OCI-LY7 (cell line): ENCODE results near the gene CHCHD10.

Experiments used
- EZH2phosphoT487 ChIP-seq: fragments of 200-600 bp; sonication (generic); IDR thresholded peaks from 2 replicates; pipeline ENCODE4 v1.6.1; 2018; ENCODE audit warnings: low read depth, borderline replicate concordance, mild to moderate bottlenecking, mixed run types, antibody characterized with exemption, low read length, moderate library complexity, mixed read lengths
- TF ChIP-seq, protein P1 (sequence below): fragments of 200-600 bp; sonication (generic); conservative IDR thresholded peaks from 2 replicates; pipeline ENCODE4 v1.5.1; 2014; ENCODE audit warnings: mild to moderate bottlenecking, antibody characterized with exemption, low read length, moderate library complexity, mixed read lengths

DNA sequence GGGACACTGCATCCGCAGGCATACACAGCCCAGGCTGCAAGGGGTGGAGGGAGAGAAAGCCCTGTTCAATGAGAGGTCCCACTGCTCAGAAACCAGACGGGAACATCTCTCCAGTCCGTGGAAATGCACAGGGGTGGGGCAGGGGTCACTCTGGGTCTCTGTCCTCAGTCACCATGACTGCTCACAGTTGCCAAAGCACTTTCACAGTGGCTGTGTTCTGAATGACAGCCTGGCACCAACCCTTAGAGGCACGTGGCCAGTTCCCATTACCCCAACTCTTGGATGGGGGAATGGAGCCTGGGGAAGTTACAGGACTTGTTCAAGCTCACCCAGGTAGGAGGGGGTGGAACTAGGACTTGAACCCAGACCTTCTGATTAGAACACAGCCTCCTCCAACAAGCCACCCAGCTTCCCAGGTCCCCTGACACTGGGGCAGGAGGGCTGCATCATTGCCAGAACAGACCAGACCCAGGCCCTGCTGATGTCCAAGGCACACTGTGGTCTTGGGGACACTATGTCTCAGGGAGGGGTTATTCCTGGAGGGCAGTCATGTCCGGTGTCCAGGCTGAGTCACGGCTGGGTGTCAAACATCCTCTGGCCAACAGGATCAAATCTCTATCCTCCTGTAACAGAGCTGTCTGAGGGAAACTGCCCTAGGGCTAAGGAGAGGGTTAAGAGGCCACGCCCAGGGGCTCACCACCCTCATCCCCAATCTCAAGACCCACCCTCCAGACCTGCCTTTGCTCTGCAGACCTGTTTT, 25.1 kb downstream of the CHCHD10 start:
- TF ChIP-seq, protein P1, sequence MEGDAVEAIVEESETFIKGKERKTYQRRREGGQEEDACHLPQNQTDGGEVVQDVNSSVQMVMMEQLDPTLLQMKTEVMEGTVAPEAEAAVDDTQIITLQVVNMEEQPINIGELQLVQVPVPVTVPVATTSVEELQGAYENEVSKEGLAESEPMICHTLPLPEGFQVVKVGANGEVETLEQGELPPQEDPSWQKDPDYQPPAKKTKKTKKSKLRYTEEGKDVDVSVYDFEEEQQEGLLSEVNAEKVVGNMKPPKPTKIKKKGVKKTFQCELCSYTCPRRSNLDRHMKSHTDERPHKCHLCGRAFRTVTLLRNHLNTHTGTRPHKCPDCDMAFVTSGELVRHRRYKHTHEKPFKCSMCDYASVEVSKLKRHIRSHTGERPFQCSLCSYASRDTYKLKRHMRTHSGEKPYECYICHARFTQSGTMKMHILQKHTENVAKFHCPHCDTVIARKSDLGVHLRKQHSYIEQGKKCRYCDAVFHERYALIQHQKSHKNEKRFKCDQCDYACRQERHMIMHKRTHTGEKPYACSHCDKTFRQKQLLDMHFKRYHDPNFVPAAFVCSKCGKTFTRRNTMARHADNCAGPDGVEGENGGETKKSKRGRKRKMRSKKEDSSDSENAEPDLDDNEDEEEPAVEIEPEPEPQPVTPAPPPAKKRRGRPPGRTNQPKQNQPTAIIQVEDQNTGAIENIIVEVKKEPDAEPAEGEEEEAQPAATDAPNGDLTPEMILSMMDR = no peak
- no peak for TF ChIP-seq EZH2phosphoT487
